ENCODE measurements around the gene C2orf76.

DNA sequence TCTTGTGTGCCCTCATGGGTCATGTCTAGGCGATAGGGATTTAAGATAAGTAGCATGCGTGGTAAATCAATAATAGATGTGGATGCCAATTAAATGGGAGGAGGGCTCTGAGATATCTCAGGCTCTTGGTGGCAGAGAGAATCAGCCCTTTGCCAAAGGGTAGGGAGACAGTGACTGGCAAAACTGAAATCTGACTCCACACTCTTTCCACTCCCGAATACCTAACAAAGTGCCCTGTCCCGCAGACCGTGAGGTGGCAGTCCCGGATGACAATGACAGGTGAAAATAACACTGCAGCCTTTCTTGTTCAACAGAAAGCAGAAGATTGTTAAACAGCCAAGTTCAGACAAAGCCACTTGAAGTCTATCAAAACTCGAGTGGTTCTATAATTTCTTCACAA is 47.0 kb downstream of the C2orf76 start:
- TF ChIP-seq, protein P1, sequence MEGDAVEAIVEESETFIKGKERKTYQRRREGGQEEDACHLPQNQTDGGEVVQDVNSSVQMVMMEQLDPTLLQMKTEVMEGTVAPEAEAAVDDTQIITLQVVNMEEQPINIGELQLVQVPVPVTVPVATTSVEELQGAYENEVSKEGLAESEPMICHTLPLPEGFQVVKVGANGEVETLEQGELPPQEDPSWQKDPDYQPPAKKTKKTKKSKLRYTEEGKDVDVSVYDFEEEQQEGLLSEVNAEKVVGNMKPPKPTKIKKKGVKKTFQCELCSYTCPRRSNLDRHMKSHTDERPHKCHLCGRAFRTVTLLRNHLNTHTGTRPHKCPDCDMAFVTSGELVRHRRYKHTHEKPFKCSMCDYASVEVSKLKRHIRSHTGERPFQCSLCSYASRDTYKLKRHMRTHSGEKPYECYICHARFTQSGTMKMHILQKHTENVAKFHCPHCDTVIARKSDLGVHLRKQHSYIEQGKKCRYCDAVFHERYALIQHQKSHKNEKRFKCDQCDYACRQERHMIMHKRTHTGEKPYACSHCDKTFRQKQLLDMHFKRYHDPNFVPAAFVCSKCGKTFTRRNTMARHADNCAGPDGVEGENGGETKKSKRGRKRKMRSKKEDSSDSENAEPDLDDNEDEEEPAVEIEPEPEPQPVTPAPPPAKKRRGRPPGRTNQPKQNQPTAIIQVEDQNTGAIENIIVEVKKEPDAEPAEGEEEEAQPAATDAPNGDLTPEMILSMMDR (IDR thresholded peaks at IDR 0.05) = no peak
- TF ChIP-seq JUNB (IDR thresholded peaks at IDR 0.05) (no peak), ZSCAN20 (CRISPR knock-in tag; IDR thresholded peaks at IDR 0.05) (no peak), RARB (CRISPR knock-in tag; IDR thresholded peaks at IDR 0.05) (no peak), POLR2A (IDR thresholded peaks at IDR 0.05; ENCODE audit: low read length) (no peak), JUN (IDR thresholded peaks at IDR 0.05) (no peak), RFX5 (IDR thresholded peaks at IDR 0.05) (no peak), ESRRA (IDR thresholded peaks at IDR 0.05; ENCODE audit: borderline replicate concordance, low read length) (no peak), TP53 (CRISPR knock-in tag; IDR thresholded peaks at IDR 0.05) (no peak), NR3C1 (IDR thresholded peaks at IDR 0.05) (no peak), RAD21 (conservative IDR thresholded peaks at IDR 0.05 in 1 of 2, IDR thresholded peaks at IDR 0.05 in 1 of 2) (no peak)
- TF ChIP-seq, protein P2, sequence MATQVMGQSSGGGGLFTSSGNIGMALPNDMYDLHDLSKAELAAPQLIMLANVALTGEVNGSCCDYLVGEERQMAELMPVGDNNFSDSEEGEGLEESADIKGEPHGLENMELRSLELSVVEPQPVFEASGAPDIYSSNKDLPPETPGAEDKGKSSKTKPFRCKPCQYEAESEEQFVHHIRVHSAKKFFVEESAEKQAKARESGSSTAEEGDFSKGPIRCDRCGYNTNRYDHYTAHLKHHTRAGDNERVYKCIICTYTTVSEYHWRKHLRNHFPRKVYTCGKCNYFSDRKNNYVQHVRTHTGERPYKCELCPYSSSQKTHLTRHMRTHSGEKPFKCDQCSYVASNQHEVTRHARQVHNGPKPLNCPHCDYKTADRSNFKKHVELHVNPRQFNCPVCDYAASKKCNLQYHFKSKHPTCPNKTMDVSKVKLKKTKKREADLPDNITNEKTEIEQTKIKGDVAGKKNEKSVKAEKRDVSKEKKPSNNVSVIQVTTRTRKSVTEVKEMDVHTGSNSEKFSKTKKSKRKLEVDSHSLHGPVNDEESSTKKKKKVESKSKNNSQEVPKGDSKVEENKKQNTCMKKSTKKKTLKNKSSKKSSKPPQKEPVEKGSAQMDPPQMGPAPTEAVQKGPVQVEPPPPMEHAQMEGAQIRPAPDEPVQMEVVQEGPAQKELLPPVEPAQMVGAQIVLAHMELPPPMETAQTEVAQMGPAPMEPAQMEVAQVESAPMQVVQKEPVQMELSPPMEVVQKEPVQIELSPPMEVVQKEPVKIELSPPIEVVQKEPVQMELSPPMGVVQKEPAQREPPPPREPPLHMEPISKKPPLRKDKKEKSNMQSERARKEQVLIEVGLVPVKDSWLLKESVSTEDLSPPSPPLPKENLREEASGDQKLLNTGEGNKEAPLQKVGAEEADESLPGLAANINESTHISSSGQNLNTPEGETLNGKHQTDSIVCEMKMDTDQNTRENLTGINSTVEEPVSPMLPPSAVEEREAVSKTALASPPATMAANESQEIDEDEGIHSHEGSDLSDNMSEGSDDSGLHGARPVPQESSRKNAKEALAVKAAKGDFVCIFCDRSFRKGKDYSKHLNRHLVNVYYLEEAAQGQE (IDR thresholded peaks at IDR 0.05) = no peak
- TF ChIP-seq, protein P3, sequence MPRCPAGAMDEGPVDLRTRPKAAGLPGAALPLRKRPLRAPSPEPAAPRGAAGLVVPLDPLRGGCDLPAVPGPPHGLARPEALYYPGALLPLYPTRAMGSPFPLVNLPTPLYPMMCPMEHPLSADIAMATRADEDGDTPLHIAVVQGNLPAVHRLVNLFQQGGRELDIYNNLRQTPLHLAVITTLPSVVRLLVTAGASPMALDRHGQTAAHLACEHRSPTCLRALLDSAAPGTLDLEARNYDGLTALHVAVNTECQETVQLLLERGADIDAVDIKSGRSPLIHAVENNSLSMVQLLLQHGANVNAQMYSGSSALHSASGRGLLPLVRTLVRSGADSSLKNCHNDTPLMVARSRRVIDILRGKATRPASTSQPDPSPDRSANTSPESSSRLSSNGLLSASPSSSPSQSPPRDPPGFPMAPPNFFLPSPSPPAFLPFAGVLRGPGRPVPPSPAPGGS (IDR thresholded peaks at IDR 0.05) = no peak

All from A549 (cell line).